WTC11 (cell line): Measurements from ENCODE around the gene BMP5. TPM values are rescaled to one million over a fixed set of nuclear protein-coding genes. Genes with fewer than 3 reads are reported as not detected.

Experiments
- ATAC-seq: fragments of 200-7000 bp; cut with Tn5 transposase; 2 replicates; pipeline ENCODE4 v1.10.0; 2021; ENCODE audit warnings: mild to moderate bottlenecking, moderate library complexity
- CTCF ChIA-PET: fragments of 300-600 bp; sonication (Branson Sonifier 250); formaldehyde crosslinking; loops from one replicate; lab custom pipeline; 2021; ENCODE audit warnings: antibody characterized with exemption; lab: Charles Lee
- POLR2A ChIA-PET: fragments of 350-600 bp; sonication (Branson Sonifier 250); formaldehyde crosslinking; loops from one replicate; lab custom pipeline; 2021; ENCODE audit warnings: antibody characterized with exemption; lab: Charles Lee
- DNase-seq: peaks from one replicate; pipeline ENCODE4 v3.0.0; 2021; ENCODE audit warnings: low spot score
- H3K27ac Mint-ChIP-seq: 2 replicates; pipeline ENCODE4 v1.8.0; 2021; ENCODE audit warnings: mixed read lengths
- H3K27me3 Mint-ChIP-seq: 2 replicates; pipeline ENCODE4 v1.8.0; 2021; ENCODE audit warnings: low read depth, mild to moderate bottlenecking, moderate library complexity, mixed read lengths
- H3K36me3 Mint-ChIP-seq: 2 replicates; pipeline ENCODE4 v1.8.0; 2021; ENCODE audit warnings: mixed read lengths
- H3K4me1 Mint-ChIP-seq: 2 replicates; pipeline ENCODE4 v1.8.0; 2022; ENCODE audit warnings: mixed read lengths
- H3K4me3 Mint-ChIP-seq: 2 replicates; pipeline ENCODE4 v1.8.0; 2021; ENCODE audit warnings: mild to moderate bottlenecking, moderate library complexity, mixed read lengths
- H3K9me3 Mint-ChIP-seq: 2 replicates; pipeline ENCODE4 v1.8.0; 2021; ENCODE audit warnings: mixed read lengths
- ARID4B ChIP-seq: sonication (generic); formaldehyde crosslinking; IDR thresholded peaks from 2 replicates; pipeline ENCODE4 v1.8.0; 2023; ENCODE audit warnings: missing genetic modification reagents, mild to moderate bottlenecking, borderline replicate concordance
- ATF1 ChIP-seq: sonication (generic); formaldehyde crosslinking; IDR thresholded peaks from 2 replicates; pipeline ENCODE4 v1.8.1; 2023; ENCODE audit warnings: mild to moderate bottlenecking, moderate library complexity, missing genetic modification reagents
- ATF3 ChIP-seq: sonication (generic); formaldehyde crosslinking; conservative IDR thresholded peaks from 2 replicates; pipeline ENCODE4 v1.8.1; 2022; ENCODE audit warnings: mild to moderate bottlenecking, missing genetic modification reagents
- E2F4 ChIP-seq: sonication (generic); formaldehyde crosslinking; IDR thresholded peaks from 2 replicates; pipeline ENCODE4 v1.8.1; 2022; ENCODE audit warnings: low read depth, mild to moderate bottlenecking, moderate library complexity, missing genetic modification reagents, borderline replicate concordance
- FOXJ3 ChIP-seq: sonication (generic); formaldehyde crosslinking; IDR thresholded peaks from 2 replicates; pipeline ENCODE4 v1.9.0; 2021; ENCODE audit warnings: missing genetic modification reagents, mild to moderate bottlenecking, borderline replicate concordance
- GABPB1 ChIP-seq: sonication (generic); formaldehyde crosslinking; IDR thresholded peaks from 2 replicates; pipeline ENCODE4 v1.8.1; 2023; ENCODE audit warnings: mild to moderate bottlenecking, missing genetic modification reagents
- HMGA2 ChIP-seq: fragments of 250-450 bp; sonication (Bioruptor Pico); IDR thresholded peaks from 2 replicates; pipeline ENCODE4 v1.4.0; 2021; ENCODE audit warnings: mild to moderate bottlenecking, moderate library complexity
- IRF1 ChIP-seq: sonication (generic); formaldehyde crosslinking; IDR thresholded peaks from 2 replicates; pipeline ENCODE4 v1.8.0; 2023; ENCODE audit warnings: missing genetic modification reagents
- JUN ChIP-seq: sonication (generic); formaldehyde crosslinking; IDR thresholded peaks from 2 replicates; pipeline ENCODE4 v1.8.0; 2023; ENCODE audit warnings: mild to moderate bottlenecking, missing genetic modification reagents
- NFYB ChIP-seq: sonication (generic); formaldehyde crosslinking; conservative IDR thresholded peaks from 2 replicates; pipeline ENCODE4 v1.8.0; 2022; ENCODE audit warnings: low read depth, missing genetic modification reagents
- PREB ChIP-seq: sonication (generic); formaldehyde crosslinking; IDR thresholded peaks from 2 replicates; pipeline ENCODE4 v1.8.1; 2022; ENCODE audit warnings: mild to moderate bottlenecking, missing genetic modification reagents, moderate library complexity, borderline replicate concordance
- SMAD4 ChIP-seq: sonication (generic); formaldehyde crosslinking; IDR thresholded peaks from 2 replicates; pipeline ENCODE4 v1.8.0; 2022; ENCODE audit warnings: mild to moderate bottlenecking, missing genetic modification reagents
- SOX15 ChIP-seq: fragments of 250-450 bp; sonication (Bioruptor Pico); IDR thresholded peaks from 2 replicates; pipeline ENCODE4 v1.9.0; 2021; ENCODE audit warnings: mild to moderate bottlenecking
- TEAD1 ChIP-seq: sonication (generic); formaldehyde crosslinking; IDR thresholded peaks from 2 replicates; pipeline ENCODE4 v1.8.0; 2022; ENCODE audit warnings: mild to moderate bottlenecking, missing genetic modification reagents
- TEAD4 ChIP-seq: sonication (generic); formaldehyde crosslinking; IDR thresholded peaks from 2 replicates; pipeline ENCODE4 v1.8.0; 2022; ENCODE audit warnings: mild to moderate bottlenecking, missing genetic modification reagents
- ZNF425 ChIP-seq: fragments of 250-450 bp; sonication (Bioruptor Pico); conservative IDR thresholded peaks from 2 replicates; pipeline ENCODE4 v1.9.0; 2021; ENCODE audit warnings: mild to moderate bottlenecking
- total RNA-seq: library from RNA; stranded (reverse); gene quantifications from 3 replicates; pipeline ENCODE4 v1.2.3, GENCODE V29; 2021
- TF ChIP-seq, protein P1 (sequence below): sonication (generic); formaldehyde crosslinking; IDR thresholded peaks from 2 replicates; pipeline ENCODE4 v1.8.1; 2023; ENCODE audit warnings: mild to moderate bottlenecking, missing genetic modification reagents, moderate library complexity
- TF ChIP-seq, protein P2 (sequence below): sonication (generic); formaldehyde crosslinking; IDR thresholded peaks from 2 replicates; pipeline ENCODE4 v1.8.0; 2022; ENCODE audit warnings: mild to moderate bottlenecking, missing genetic modification reagents

The BMP5 gene
- total RNA-seq, 1 experiment from 2014 or later: not detected

- H3K27ac Mint-ChIP-seq: no peak overlapping the region
- H3K27me3 Mint-ChIP-seq: no peaks in the 10 kb centered on the region; the same call in 1 of the 2 replicates
- 0 out of 2 replicates have a peak, but pooled peaks cover 3% of the 10 kb centered on the region for H3K4me1 Mint-ChIP-seq
- H3K36me3 Mint-ChIP-seq: no peaks in the 10 kb centered on the region
- H3K4me3 Mint-ChIP-seq: no peak overlapping the region
- ATAC-seq: no peak
- no peaks in the 10 kb centered on the region for H3K9me3 Mint-ChIP-seq
- ChIA-PET POLR2A (no interaction called here), CTCF (no interaction called here)
- no peak for DNase-seq
- TF ChIP-seq SMAD4: no peak
- TF ChIP-seq, protein P1, sequence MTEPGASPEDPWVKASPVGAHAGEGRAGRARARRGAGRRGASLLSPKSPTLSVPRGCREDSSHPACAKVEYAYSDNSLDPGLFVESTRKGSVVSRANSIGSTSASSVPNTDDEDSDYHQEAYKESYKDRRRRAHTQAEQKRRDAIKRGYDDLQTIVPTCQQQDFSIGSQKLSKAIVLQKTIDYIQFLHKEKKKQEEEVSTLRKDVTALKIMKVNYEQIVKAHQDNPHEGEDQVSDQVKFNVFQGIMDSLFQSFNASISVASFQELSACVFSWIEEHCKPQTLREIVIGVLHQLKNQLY: no peak
- TF ChIP-seq, protein P2, sequence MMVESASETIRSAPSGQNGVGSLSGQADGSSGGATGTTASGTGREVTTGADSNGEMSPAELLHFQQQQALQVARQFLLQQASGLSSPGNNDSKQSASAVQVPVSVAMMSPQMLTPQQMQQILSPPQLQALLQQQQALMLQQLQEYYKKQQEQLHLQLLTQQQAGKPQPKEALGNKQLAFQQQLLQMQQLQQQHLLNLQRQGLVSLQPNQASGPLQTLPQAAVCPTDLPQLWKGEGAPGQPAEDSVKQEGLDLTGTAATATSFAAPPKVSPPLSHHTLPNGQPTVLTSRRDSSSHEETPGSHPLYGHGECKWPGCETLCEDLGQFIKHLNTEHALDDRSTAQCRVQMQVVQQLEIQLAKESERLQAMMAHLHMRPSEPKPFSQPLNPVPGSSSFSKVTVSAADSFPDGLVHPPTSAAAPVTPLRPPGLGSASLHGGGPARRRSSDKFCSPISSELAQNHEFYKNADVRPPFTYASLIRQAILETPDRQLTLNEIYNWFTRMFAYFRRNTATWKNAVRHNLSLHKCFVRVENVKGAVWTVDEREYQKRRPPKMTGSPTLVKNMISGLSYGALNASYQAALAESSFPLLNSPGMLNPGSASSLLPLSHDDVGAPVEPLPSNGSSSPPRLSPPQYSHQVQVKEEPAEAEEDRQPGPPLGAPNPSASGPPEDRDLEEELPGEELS (CRISPR knock-in tag): no peak
- no peak for TF ChIP-seq SOX15
- TF ChIP-seq NFYB (CRISPR knock-in tag): no peak
- TF ChIP-seq ATF3 (CRISPR knock-in tag): no peak
- no peak for TF ChIP-seq ATF1
- TF ChIP-seq GABPB1 (CRISPR knock-in tag): no peak
- TF ChIP-seq JUN (CRISPR knock-in tag): no peak
- no peak for TF ChIP-seq ZNF425 (CRISPR knock-in tag)
Measured at GRCh38 chr6:55866128-55866527, 9.3 kb downstream of the BMP5 start.

GRCh38 chr6:55853008-55854001, 22.1 kb downstream of the BMP5 start:
- Mint-ChIP-seq H3K27me3 (no peaks in the 10 kb centered on the region), H3K9me3 (no peaks in the 10 kb centered on the region), H3K4me1 (no peaks in the 10 kb centered on the region), H3K4me3 (no peak overlapping the region), H3K36me3 (no peaks in the 10 kb centered on the region), H3K27ac (no peak overlapping the region)
- no peak for ATAC-seq
- DNase-seq: no peak
- TF ChIP-seq HMGA2 (CRISPR knock-in tag): peak; percentile 97
- no peak for TF ChIP-seq IRF1 (CRISPR knock-in tag)
- ChIA-PET POLR2A (no interaction called here), CTCF (no interaction called here)

DNA sequence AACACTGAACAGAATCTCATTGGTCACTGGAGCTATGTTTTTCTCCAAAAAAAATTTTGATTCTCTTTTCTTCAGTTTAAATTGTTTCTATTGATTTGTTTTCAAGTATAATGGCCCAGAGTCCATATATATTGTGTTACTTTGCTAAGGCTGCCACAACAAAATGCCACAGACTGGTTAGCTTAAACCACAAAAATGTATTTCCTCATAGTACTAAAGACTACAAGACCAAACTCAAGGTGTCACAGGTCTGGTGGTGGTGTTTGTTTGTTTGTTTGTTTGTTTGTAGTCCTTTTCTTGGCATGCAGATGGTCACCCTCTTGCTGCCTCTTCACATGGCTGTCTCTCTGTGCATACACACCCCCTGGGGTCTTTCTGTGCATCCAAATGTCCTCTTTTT, 34.0 kb downstream of the BMP5 start:
- no peak for DNase-seq
- Mint-ChIP-seq H3K27me3 (no peaks in the 10 kb centered on the region), H3K9me3 (peaks cover 6% of the 10 kb centered on the region; the same call in 1 of the 2 replicates), H3K27ac (no peak overlapping the region), H3K4me1 (peaks cover 9% of the 10 kb centered on the region; the same call in 1 of the 2 replicates), H3K36me3 (no peaks in the 10 kb centered on the region), H3K4me3 (no peak overlapping the region)
- CTCF ChIA-PET: no interaction called here
- ATAC-seq: no peak
- POLR2A ChIA-PET: no interaction called here
- TF ChIP-seq ARID4B (no peak), FOXJ3 (CRISPR knock-in tag) (no peak), NFYB (CRISPR knock-in tag) (no peak), PREB (CRISPR knock-in tag) (no peak), TEAD1 (CRISPR knock-in tag) (no peak), E2F4 (no peak), TEAD4 (CRISPR knock-in tag) (no peak)
